Transverse colon (tissue), 3 donors: Measurements from ENCODE around the gene SPRY2.

ENCODE experiments used
- CTCF ChIP-seq, 5 experiments: fragments of 200-600 bp in 3 of 5; fragments of 450-650 bp in 2 of 5; sonication (generic) in 3 of 5; IDR thresholded peaks; 1 replicate in 2 of 5; 2 replicates in 3 of 5; pipeline ENCODE4 v1.5.1; 2016 to 2017; ENCODE audit warnings: antibody characterized with exemption in 5 of 5, inconsistent platforms in 3 of 5, mild to moderate bottlenecking in 2 of 5, moderate library complexity in 1 of 5
- POLR2A ChIP-seq: fragments of 450-650 bp; IDR thresholded peaks from one replicate; pipeline ENCODE4 v1.6.1; 2016; ENCODE audit warnings: antibody characterized with exemption, mild to moderate bottlenecking, moderate library complexity

DNA sequence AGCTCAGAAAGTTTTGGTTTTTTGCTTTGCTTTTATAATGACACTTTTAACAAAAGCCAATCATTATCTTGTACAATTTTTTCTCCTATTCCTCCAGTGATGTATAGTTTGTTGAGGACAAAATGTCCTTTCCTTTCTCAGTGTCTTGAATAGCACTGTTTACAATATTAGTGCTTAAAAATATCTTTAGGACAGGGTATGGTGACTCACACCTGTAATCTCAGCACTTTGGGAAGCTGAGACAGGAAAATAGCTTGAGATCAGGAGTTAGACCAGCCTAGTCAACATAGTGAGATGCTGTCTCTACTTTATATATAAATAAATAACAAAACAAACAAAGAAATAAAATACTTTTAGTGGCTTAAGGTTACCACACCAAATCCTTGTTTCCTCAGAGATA, 41.9 kb downstream of the SPRY2 start:
- TF ChIP-seq CTCF (IDR thresholded peaks at IDR 0.05) (no peak), POLR2A (no peak)
